HepG2 (cell line): Measurements from ENCODE around the gene ARHGAP26. TPM values are rescaled to one million over a fixed set of nuclear protein-coding genes. Genes with fewer than 3 reads are reported as not detected.

Source experiments
- ATF3 ChIP-seq: sonication (generic); formaldehyde crosslinking; IDR thresholded peaks from 2 replicates; pipeline ENCODE4 v1.4.0; 2020; ENCODE audit warnings: missing genetic modification reagents
- FOXA1 ChIP-seq, 2 experiments: fragments of 450-650 bp in 1 of 2; sonication (generic) in 1 of 2; formaldehyde crosslinking in 1 of 2; IDR thresholded peaks; 2 replicates each; pipeline versions ENCODE4 v1.4.0 to v1.6.1; 2016 to 2020; ENCODE audit warnings: missing genetic modification reagents in 1 of 2
- GATAD2A ChIP-seq: IDR thresholded peaks from 2 replicates; pipeline ENCODE4 v1.6.1; 2016
- HCFC1 ChIP-seq: fragments of 150-350 bp; IDR thresholded peaks from 2 replicates; pipeline ENCODE4 v1.6.1; 2014; ENCODE audit warnings: low read depth, low read length
- MAX ChIP-seq: IDR thresholded peaks from 2 replicates; pipeline ENCODE4 v1.6.1; 2012; ENCODE audit warnings: inconsistent platforms
- MBD4 ChIP-seq: IDR thresholded peaks from 2 replicates; pipeline ENCODE4 v1.6.1; 2012; ENCODE audit warnings: low read length, inconsistent platforms, borderline replicate concordance
- NCOA1 ChIP-seq: sonication (generic); formaldehyde crosslinking; IDR thresholded peaks from 2 replicates; pipeline ENCODE4 v1.9.0; 2021; ENCODE audit warnings: missing genetic modification reagents
- NRL ChIP-seq: sonication (generic); formaldehyde crosslinking; IDR thresholded peaks from 2 replicates; pipeline ENCODE4 v1.5.0; 2020; ENCODE audit warnings: missing genetic modification reagents, mild to moderate bottlenecking, moderate library complexity, borderline replicate concordance
- RFXAP ChIP-seq: sonication (generic); formaldehyde crosslinking; IDR thresholded peaks from 2 replicates; pipeline ENCODE4 v1.4.0; 2020; ENCODE audit warnings: missing genetic modification reagents, borderline replicate concordance
- YY1 ChIP-seq: IDR thresholded peaks from 2 replicates; pipeline ENCODE4 v1.6.1; 2011; ENCODE audit warnings: low read length, low read depth, moderate library complexity, mild to moderate bottlenecking; ENCODE audit not compliant: insufficient read depth, insufficient replicate concordance
- ZFAT ChIP-seq: sonication (generic); formaldehyde crosslinking; conservative IDR thresholded peaks from 2 replicates; pipeline ENCODE4 v1.8.1; 2023; ENCODE audit warnings: missing genetic modification reagents, inconsistent platforms
- ZFP62 ChIP-seq: sonication (generic); formaldehyde crosslinking; IDR thresholded peaks from 2 replicates; pipeline ENCODE4 v1.4.0; 2020; ENCODE audit warnings: missing genetic modification reagents
- ZNF180 ChIP-seq: sonication (generic); formaldehyde crosslinking; IDR thresholded peaks from 2 replicates; pipeline ENCODE4 v1.4.0; 2020; ENCODE audit warnings: low read depth, missing genetic modification reagents, borderline replicate concordance
- ZNF20 ChIP-seq: sonication (generic); formaldehyde crosslinking; IDR thresholded peaks from 2 replicates; pipeline ENCODE4 v1.4.0; 2020; ENCODE audit warnings: mild to moderate bottlenecking, moderate library complexity, missing genetic modification reagents
- ZNF432 ChIP-seq: sonication (generic); formaldehyde crosslinking; IDR thresholded peaks from 2 replicates; pipeline ENCODE4 v1.5.0; 2020; ENCODE audit warnings: missing genetic modification reagents, mild to moderate bottlenecking, borderline replicate concordance
- ZNF790 ChIP-seq: sonication (generic); formaldehyde crosslinking; IDR thresholded peaks from 2 replicates; pipeline ENCODE4 v1.8.0; 2022; ENCODE audit warnings: missing genetic modification reagents, mild to moderate bottlenecking, borderline replicate concordance
- ZNF816 ChIP-seq: sonication (generic); formaldehyde crosslinking; IDR thresholded peaks from 2 replicates; pipeline ENCODE4 v1.8.0; 2022; ENCODE audit warnings: missing genetic modification reagents, mild to moderate bottlenecking, borderline replicate concordance
- ZNF883 ChIP-seq: sonication (generic); formaldehyde crosslinking; IDR thresholded peaks from 2 replicates; pipeline ENCODE4 v1.5.1; 2020; ENCODE audit warnings: mild to moderate bottlenecking, missing genetic modification reagents; ENCODE audit errors: not compliant biosample characterization
- polyA plus RNA-seq, 8 experiments: library from polyadenylated mRNA; depleted of rRNA in 3 of 8; stranded (reverse) in 7 of 8; unstranded in 1 of 8; fragments of >200 nt; fragmentation: Illumina TruSeq in 4 of 8; extraction: Trizol in 4 of 8; gene quantifications; 2 replicates each; pipeline versions ENCODE4 v1.2.1 to v1.2.3, GENCODE V29; 2011 to 2016; ENCODE audit warnings: low read depth in 4 of 8, missing spikeins in 1 of 8, mixed read lengths in 1 of 8; ENCODE audit not compliant: insufficient read depth in 1 of 8
- total RNA-seq, 5 experiments: library from RNA; depleted of rRNA; stranded (reverse); fragments of >200 nt; fragmentation: Illumina TruSeq; extraction: Trizol; gene quantifications; 2 replicates each; pipeline ENCODE4 v1.2.3, GENCODE V29; 2016; ENCODE audit warnings: low read depth in 1 of 5
- TF ChIP-seq, protein P1 (sequence below): sonication (generic); formaldehyde crosslinking; IDR thresholded peaks from 2 replicates; pipeline ENCODE4 v1.4.0; 2020; ENCODE audit warnings: missing genetic modification reagents
- TF ChIP-seq, protein P2 (sequence below): sonication (generic); formaldehyde crosslinking; IDR thresholded peaks from 2 replicates; pipeline ENCODE4 v1.8.0; 2022; ENCODE audit warnings: mild to moderate bottlenecking, missing genetic modification reagents; ENCODE audit not compliant: insufficient replicate concordance

Gene ARHGAP26
- total and polyA plus RNA-seq, 2 of the 13 experiments (the other 11 are each of a cell fraction or from before 2014, with no cell fraction given), result 9.6 to 18.2 TPM

DNA sequence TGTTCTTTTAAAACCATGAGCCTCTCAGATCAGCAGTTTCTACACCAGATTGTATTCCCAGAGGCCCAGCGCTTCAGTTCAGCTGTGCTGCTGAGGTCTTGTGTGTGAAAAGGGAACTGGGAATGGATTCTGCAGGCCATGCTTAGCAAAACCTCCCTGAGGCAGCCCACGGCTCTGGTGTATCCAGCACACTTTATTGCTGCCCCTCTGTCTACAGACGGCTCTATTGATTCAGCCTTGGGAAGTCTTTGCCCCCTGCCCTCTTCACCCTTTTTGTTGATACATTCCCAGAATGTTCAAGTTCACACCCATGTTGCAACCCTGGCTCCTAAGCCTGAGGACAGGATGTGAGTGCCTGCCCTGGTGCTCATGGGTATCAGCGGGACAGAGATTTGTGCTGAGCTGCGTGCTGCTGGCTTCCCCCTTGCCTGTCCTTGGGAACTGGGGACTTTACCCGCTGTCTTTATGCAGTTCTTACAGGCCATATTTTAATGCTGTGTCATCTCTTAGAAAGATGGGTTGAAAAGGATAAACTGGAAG lies 37.3 kb downstream of the ARHGAP26 start (continued):
- TF ChIP-seq YY1 (no peak), ZNF790 (CRISPR knock-in tag) (no peak), ZNF816 (CRISPR knock-in tag) (peak; percentile 54; the same call in 1 of the 2 replicates), ZNF20 (CRISPR knock-in tag) (no peak), MBD4 (0 out of 2 replicates have a peak, but pooled peaks have one; percentile 49), NCOA1 (CRISPR knock-in tag) (peak; percentile 45; the same call in 1 of the 2 replicates), ZNF432 (CRISPR knock-in tag) (no peak), ATF3 (CRISPR knock-in tag) (peak; percentile 67; the same call in 1 of the 2 replicates), ZFAT (no peak), ZNF180 (CRISPR knock-in tag) (no peak), FOXA1 (IDR thresholded peaks at IDR 0.05) (peak; percentile 55; the same call in 1 of the 2 replicates), FOXA1 (CRISPR knock-in tag; IDR thresholded peaks at IDR 0.05) (peak; percentile 96), NRL (CRISPR knock-in tag) (no peak), ZNF883 (no peak), HCFC1 (no peak), RFXAP (CRISPR knock-in tag) (peak; percentile 94), GATAD2A (CRISPR knock-in tag) (peak; percentile 99), ZFP62 (no peak), MAX (peak; percentile 78)
- TF ChIP-seq, protein P1, sequence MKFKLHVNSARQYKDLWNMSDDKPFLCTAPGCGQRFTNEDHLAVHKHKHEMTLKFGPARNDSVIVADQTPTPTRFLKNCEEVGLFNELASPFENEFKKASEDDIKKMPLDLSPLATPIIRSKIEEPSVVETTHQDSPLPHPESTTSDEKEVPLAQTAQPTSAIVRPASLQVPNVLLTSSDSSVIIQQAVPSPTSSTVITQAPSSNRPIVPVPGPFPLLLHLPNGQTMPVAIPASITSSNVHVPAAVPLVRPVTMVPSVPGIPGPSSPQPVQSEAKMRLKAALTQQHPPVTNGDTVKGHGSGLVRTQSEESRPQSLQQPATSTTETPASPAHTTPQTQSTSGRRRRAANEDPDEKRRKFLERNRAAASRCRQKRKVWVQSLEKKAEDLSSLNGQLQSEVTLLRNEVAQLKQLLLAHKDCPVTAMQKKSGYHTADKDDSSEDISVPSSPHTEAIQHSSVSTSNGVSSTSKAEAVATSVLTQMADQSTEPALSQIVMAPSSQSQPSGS, result peak; percentile 96
- TF ChIP-seq, protein P2, sequence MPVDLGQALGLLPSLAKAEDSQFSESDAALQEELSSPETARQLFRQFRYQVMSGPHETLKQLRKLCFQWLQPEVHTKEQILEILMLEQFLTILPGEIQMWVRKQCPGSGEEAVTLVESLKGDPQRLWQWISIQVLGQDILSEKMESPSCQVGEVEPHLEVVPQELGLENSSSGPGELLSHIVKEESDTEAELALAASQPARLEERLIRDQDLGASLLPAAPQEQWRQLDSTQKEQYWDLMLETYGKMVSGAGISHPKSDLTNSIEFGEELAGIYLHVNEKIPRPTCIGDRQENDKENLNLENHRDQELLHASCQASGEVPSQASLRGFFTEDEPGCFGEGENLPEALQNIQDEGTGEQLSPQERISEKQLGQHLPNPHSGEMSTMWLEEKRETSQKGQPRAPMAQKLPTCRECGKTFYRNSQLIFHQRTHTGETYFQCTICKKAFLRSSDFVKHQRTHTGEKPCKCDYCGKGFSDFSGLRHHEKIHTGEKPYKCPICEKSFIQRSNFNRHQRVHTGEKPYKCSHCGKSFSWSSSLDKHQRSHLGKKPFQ (CRISPR knock-in tag), result peak; percentile 98
